Thyroid gland (tissue), 4 donors: ENCODE measurements around the gene ZNF467. TPM values are rescaled to one million over a fixed set of nuclear protein-coding genes. Genes with fewer than 3 reads are reported as not detected.
A peak's percentile ranks its signal among the peaks of the same experiment; 100 is the strongest.

Experiments used
- DNase-seq, 2 donors: peaks; one replicate each; pipeline ENCODE4 v3.0.0-alpha.2; 2019
- H3K27ac ChIP-seq, 3 donors: fragments of 200-600 bp; sonication (generic); 1 replicate in 2 of 3; 2 replicates in 1 of 3; pipeline ENCODE4 v1.5.1; 2016 to 2019; ENCODE audit warnings: mild to moderate bottlenecking in 1 of 3, moderate library complexity in 1 of 3
- H3K27me3 ChIP-seq: fragments of 200-600 bp; sonication (generic); one replicate; pipeline ENCODE4 v1.5.1; 2019
- H3K36me3 ChIP-seq, 2 donors: fragments of 200-600 bp; sonication (generic); one replicate each; pipeline ENCODE4 v1.5.1; 2016 to 2019
- H3K4me1 ChIP-seq, 2 donors: fragments of 200-600 bp; sonication (generic); one replicate each; pipeline ENCODE4 v1.5.1; 2017 to 2019
- H3K4me3 ChIP-seq, 3 donors: fragments of 200-600 bp; sonication (generic); replicated peaks in 1 of 3; 1 replicate in 2 of 3; 2 replicates in 1 of 3; pipeline ENCODE4 v1.5.1; 2016; ENCODE audit warnings: mild to moderate bottlenecking in 1 of 3
- H3K9me3 ChIP-seq: fragments of 200-600 bp; sonication (generic); one replicate; pipeline ENCODE4 v1.5.1; 2017
- CTCF ChIP-seq, 6 experiments: fragments of 200-600 bp in 3 of 6; fragments of 450-650 bp in 3 of 6; sonication (generic) in 3 of 6; IDR thresholded peaks; one replicate each; pipeline ENCODE4 v1.5.1; 2016 to 2019; ENCODE audit warnings: antibody characterized with exemption in 6 of 6, mild to moderate bottlenecking in 2 of 6, inconsistent platforms in 1 of 6, moderate library complexity in 1 of 6
- POLR2A ChIP-seq, 2 donors: fragments of 450-650 bp; IDR thresholded peaks; one replicate each; pipeline ENCODE4 v1.6.1; 2017; ENCODE audit warnings: antibody characterized with exemption in 2 of 2, mild to moderate bottlenecking in 2 of 2, moderate library complexity in 1 of 2
- WGBS, 2 donors: methylation state at CpG; one replicate each; pipeline ENCODE4 v1.1.5; 2017; 5-methylcytosine and 5-hydroxymethylcytosine counted together
- intact Hi-C: fragments of 100-400 bp; cut with DNase I; formaldehyde crosslinking; loops from one replicate; pipeline ENCODE4 v1.15.1; 2023
- total RNA-seq, 4 donors: library from RNA; depleted of rRNA; stranded (reverse); fragments of >200 nt; gene quantifications; one replicate each; pipeline ENCODE4 v1.2.3, GENCODE V29; 2016

ZNF467 gene
- total RNA-seq, 4 donors from 2014 or later: 11.8 to 18.8 (median 15.5) TPM

GRCh38 chr7:149772956-149773434 is 393 bp downstream of the ZNF467 start:
- peak; percentile 44 for DNase-seq
- Histone ChIP-seq H3K4me1 (peaks cover 15 to 31% of the 10 kb centered on the region in 2 donors), H3K36me3 (no peaks in the 10 kb centered on the region), H3K9me3 (no peaks in the 10 kb centered on the region), H3K27ac (peak overlapping the region; percentile 18 to 85 (median 80)), H3K4me3 (peak overlapping the region in 2 of 3 donors; percentile 45 to 71), H3K27me3 (no peaks in the 10 kb centered on the region)
- TF ChIP-seq POLR2A (IDR thresholded peaks at IDR 0.05): no peak
- no peak for TF ChIP-seq CTCF (IDR thresholded peaks at IDR 0.05)
- WGBS, 2 donors: 1 to 20% methylated on average over 1 to 18 of the region's 55 CpGs
- intact Hi-C loops: loop anchor here (5.0 kb wide), 1 partner anchor 64 kb away; the partner anchor contains the start of gene ZNF862

GRCh38 chr7:149772241-149772955 is 990 bp downstream of the ZNF467 start:
- Histone ChIP-seq H3K36me3 (no peaks in the 10 kb centered on the region), H3K4me1 (peaks cover 15 to 31% of the 10 kb centered on the region in 2 donors), H3K9me3 (no peaks in the 10 kb centered on the region), H3K4me3 (peak overlapping the region; percentile 39 to 78 (median 71)), H3K27me3 (no peaks in the 10 kb centered on the region), H3K27ac (peak overlapping the region; percentile 36 to 85 (median 80))
- intact Hi-C loops: loop anchor here (5.0 kb wide), 1 partner anchor 65 kb away; the partner anchor contains the start of gene ZNF862
- peak; percentile 26 to 40 for DNase-seq
- no peak for TF ChIP-seq CTCF (IDR thresholded peaks at IDR 0.05)
- no peak for TF ChIP-seq POLR2A (IDR thresholded peaks at IDR 0.05)
- 1 to 2% methylated on average over 28 to 37 of the region's 47 CpGs for WGBS, 2 donors

- 2% methylated on average over 19 to 28 of the region's 37 CpGs for WGBS, 2 donors
- Histone ChIP-seq H3K4me1 (peaks cover 15 to 31% of the 10 kb centered on the region in 2 donors), H3K36me3 (no peaks in the 10 kb centered on the region), H3K9me3 (no peaks in the 10 kb centered on the region), H3K27me3 (no peaks in the 10 kb centered on the region), H3K27ac (peak overlapping the region in 2 of 3 donors; percentile 53 to 85), H3K4me3 (peak overlapping the region in 1 of 3 donors; percentile 71)
- intact Hi-C loops: loop anchor here (5.0 kb wide), 1 partner anchor 66 kb away; the partner anchor contains the start of gene ZNF862
- TF ChIP-seq POLR2A (IDR thresholded peaks at IDR 0.05): peak in 1 of 2 donors; percentile 68
- TF ChIP-seq CTCF (IDR thresholded peaks at IDR 0.05): no peak
- DNase-seq: peak; percentile 91 to 92
Observed at GRCh38 chr7:149771720-149772240, 1.6 kb downstream of the ZNF467 start.

- intact Hi-C loops: loop anchor here (5.0 kb wide), 1 partner anchor 66 kb away; the partner anchor contains the start of gene ZNF862
- H3K27ac ChIP-seq: peak overlapping the region in 2 of 3 donors; percentile 53 to 85
- 45 to 48% methylated on average over 16 of the region's 16 CpGs for WGBS, 2 donors
- no peaks in the 10 kb centered on the region for H3K27me3 ChIP-seq
- TF ChIP-seq CTCF (IDR thresholded peaks at IDR 0.05) (no peak), POLR2A (IDR thresholded peaks at IDR 0.05) (no peak)
- H3K4me1 ChIP-seq: peaks cover 15 to 26% of the 10 kb centered on the region in 2 donors
- DNase-seq: peak; percentile 22 to 42
- no peaks in the 10 kb centered on the region for H3K9me3 ChIP-seq
- H3K4me3 ChIP-seq: peak overlapping the region in 1 of 3 donors; percentile 71
- H3K36me3 ChIP-seq: no peaks in the 10 kb centered on the region
Observed at GRCh38 chr7:149770728-149771636, 2.4 kb downstream of the ZNF467 start.
